Activated CD4-positive, alpha-beta T cell treated with anti-CD3 and anti-CD28 coated beads for 36 hours (primary cell): ENCODE data around the gene KRTAP10-2. TPM values are rescaled to one million over a fixed set of nuclear protein-coding genes. Genes with fewer than 3 reads are reported as not detected.
"Not testable (repeated sequence)": the region's sequence is repeated elsewhere in the genome, so short reads cannot be mapped to it uniquely, and the experiment has no call there.

Source experiments
- ATAC-seq: fragments of 200-7000 bp; cut with Tn5 transposase; one replicate; pipeline ENCODE4 v1.10.0; 2021; ENCODE audit warnings: mild to moderate bottlenecking, moderate library complexity
- CTCF ChIA-PET: fragments of 350-600 bp; sonication (Branson Sonifier 250); formaldehyde crosslinking; loops from one replicate; lab custom pipeline; 2021; ENCODE audit warnings: antibody characterized with exemption; lab: Charles Lee
- POLR2A ChIA-PET: fragments of 350-600 bp; sonication (Branson Sonifier 250); formaldehyde crosslinking; loops from one replicate; lab custom pipeline; 2021; ENCODE audit warnings: antibody characterized with exemption, inconsistent platforms; lab: Charles Lee
- DNase-seq: peaks from one replicate; pipeline ENCODE4 v3.0.0-alpha.2; 2020
- H3K27ac Mint-ChIP-seq: one replicate; pipeline ENCODE4 v1.8.0; 2021; ENCODE audit warnings: mixed read lengths
- H3K27me3 Mint-ChIP-seq: one replicate; pipeline ENCODE4 v1.8.0; 2021; ENCODE audit warnings: mixed read lengths
- H3K36me3 Mint-ChIP-seq: one replicate; pipeline ENCODE4 v1.8.0; 2021; ENCODE audit warnings: low read depth, mixed read lengths
- H3K4me1 Mint-ChIP-seq: one replicate; pipeline ENCODE4 v1.8.0; 2021; ENCODE audit warnings: mixed read lengths
- H3K4me3 Mint-ChIP-seq: one replicate; pipeline ENCODE4 v1.8.0; 2021; ENCODE audit warnings: mild to moderate bottlenecking, moderate library complexity, mixed read lengths
- H3K9me3 Mint-ChIP-seq: one replicate; pipeline ENCODE4 v1.8.0; 2021; ENCODE audit warnings: low read depth, mixed read lengths
- intact Hi-C, 2 experiments: fragments of 100-400 bp; cut with DNase I in 1 of 2; cut with micrococcal nuclease in 1 of 2; formaldehyde crosslinking; loops; one replicate each; pipeline versions ENCODE4 v1.14.2 to v1.15.1; 2022 to 2024; cut with DNase I, micrococcal nuclease
- total RNA-seq, 2 experiments: library from RNA; stranded (reverse); gene quantifications; one replicate each; pipeline ENCODE4 v1.2.3, GENCODE V29; 2021

Gene KRTAP10-2
- total RNA-seq = not detected

GRCh38 chr21:44551340-44551961 is at the start of gene KRTAP10-2:
KRTAP10-2 (minus strand) TSS chr21:44551505; CDS start chr21:44551458, 47 bp downstream.
- no peaks in the 10 kb centered on the region for H3K27me3 Mint-ChIP-seq
- intact Hi-C loops = no loop called here
- ChIA-PET POLR2A (interaction anchor here (1.0 kb wide), 1 partner anchor 214 kb away, joined by 3 read pairs; no protein-coding TSS in a partner anchor), CTCF (interaction anchor here (0.8 kb wide), 1 partner anchor 10 kb away, joined by 3 read pairs; no protein-coding TSS in a partner anchor)
- no peak for ATAC-seq
- DNase-seq = no peak
- H3K36me3 Mint-ChIP-seq = peaks cover 13% of the 10 kb centered on the region
- H3K9me3 Mint-ChIP-seq = peaks cover 22% of the 10 kb centered on the region
- H3K27ac Mint-ChIP-seq = no peak within 1 kb of the TSS
- H3K4me1 Mint-ChIP-seq = peaks cover 23% of the 10 kb centered on the region
- H3K4me3 Mint-ChIP-seq = no peak within 1 kb of the TSS

GRCh38 chr21:44601091-44601490 is 49.8 kb upstream of the KRTAP10-2 start:
- ATAC-seq, H3K4me1 Mint-ChIP-seq, H3K4me3 Mint-ChIP-seq, H3K36me3 Mint-ChIP-seq, intact Hi-C loops, H3K27me3 Mint-ChIP-seq, H3K27ac Mint-ChIP-seq, POLR2A ChIA-PET, DNase-seq, H3K9me3 Mint-ChIP-seq: not testable (repeated sequence)
- CTCF ChIA-PET = interaction anchor here (0.6 to 0.7 kb wide), 2 partner anchors 123 to 1814 kb away, joined by 3 to 4 read pairs; no protein-coding TSS in a partner anchor

- H3K4me3 Mint-ChIP-seq, DNase-seq, intact Hi-C loops, ATAC-seq, POLR2A ChIA-PET, H3K4me1 Mint-ChIP-seq, H3K27ac Mint-ChIP-seq, H3K36me3 Mint-ChIP-seq, CTCF ChIA-PET, H3K27me3 Mint-ChIP-seq, H3K9me3 Mint-ChIP-seq: not testable (repeated sequence)
Measured at GRCh38 chr21:44600118-44600978, 49.0 kb upstream of the KRTAP10-2 start, which contains the start of gene KRTAP10-7. KRTAP10-7 (plus strand) TSS chr21:44600597; CDS start chr21:44600622, 25 bp downstream.

GRCh38 chr21:44599264-44600029 is 48.1 kb upstream of the KRTAP10-2 start:
- ChIA-PET POLR2A (no interaction called here), CTCF (no interaction called here)
- Mint-ChIP-seq H3K27me3 (no peaks in the 10 kb centered on the region), H3K9me3 (peaks cover 4% of the 10 kb centered on the region), H3K27ac (no peak overlapping the region), H3K4me3 (no peak overlapping the region), H3K4me1 (no peaks in the 10 kb centered on the region), H3K36me3 (no peaks in the 10 kb centered on the region)
- ATAC-seq (no peak), DNase-seq (no peak)
- intact Hi-C loops = no loop called here

- CTCF ChIA-PET = no interaction called here
- no peaks in the 10 kb centered on the region for H3K36me3 Mint-ChIP-seq
- H3K4me1 Mint-ChIP-seq = no peaks in the 10 kb centered on the region
- intact Hi-C loops = no loop called here
- ATAC-seq = no peak
- no peaks in the 10 kb centered on the region for H3K27me3 Mint-ChIP-seq
- no peak overlapping the region for H3K4me3 Mint-ChIP-seq
- H3K27ac Mint-ChIP-seq = no peak overlapping the region
- no peak for DNase-seq
- H3K9me3 Mint-ChIP-seq = peaks cover 4% of the 10 kb centered on the region
- POLR2A ChIA-PET = no interaction called here
Measured at GRCh38 chr21:44598061-44598460, 46.8 kb upstream of the KRTAP10-2 start.

- Mint-ChIP-seq H3K9me3 (peaks cover 4% of the 10 kb centered on the region), H3K4me3 (no peak overlapping the region), H3K27me3 (no peaks in the 10 kb centered on the region), H3K27ac (no peak overlapping the region), H3K4me1 (no peaks in the 10 kb centered on the region), H3K36me3 (no peaks in the 10 kb centered on the region)
- ATAC-seq = no peak
- POLR2A ChIA-PET = no interaction called here
- CTCF ChIA-PET = interaction anchor here (0.6 to 1.9 kb wide), 2 partner anchors 197 to 241 kb away, joined by 3 to 4 read pairs; no protein-coding TSS in a partner anchor
- intact Hi-C loops = no loop called here
- DNase-seq = no peak
Measured at GRCh38 chr21:44596068-44596725, 44.9 kb upstream of the KRTAP10-2 start.

GRCh38 chr21:44595524-44595923 is 44.2 kb upstream of the KRTAP10-2 start:
- Mint-ChIP-seq H3K9me3 (peaks cover 4% of the 10 kb centered on the region), H3K27me3 (no peaks in the 10 kb centered on the region), H3K36me3 (no peaks in the 10 kb centered on the region), H3K27ac (no peak overlapping the region), H3K4me1 (no peaks in the 10 kb centered on the region), H3K4me3 (no peak overlapping the region)
- intact Hi-C loops = no loop called here
- CTCF ChIA-PET = interaction anchor here (0.6 to 1.9 kb wide), 2 partner anchors 198 to 240 kb away, joined by 3 to 4 read pairs; no protein-coding TSS in a partner anchor
- POLR2A ChIA-PET = no interaction called here
- no peak for DNase-seq
- no peak for ATAC-seq

GRCh38 chr21:44594406-44594916 is 43.2 kb upstream of the KRTAP10-2 start:
- intact Hi-C loops = no loop called here
- DNase-seq = no peak
- Mint-ChIP-seq H3K27ac (no peak overlapping the region), H3K4me3 (no peak overlapping the region), H3K4me1 (no peaks in the 10 kb centered on the region), H3K9me3 (peaks cover 4% of the 10 kb centered on the region), H3K27me3 (no peaks in the 10 kb centered on the region), H3K36me3 (no peaks in the 10 kb centered on the region)
- ChIA-PET CTCF (interaction anchor here (0.9 kb wide), 1 partner anchor 15 kb away, joined by 3 read pairs; no protein-coding TSS in a partner anchor), POLR2A (no interaction called here)
- no peak for ATAC-seq

- no peak for DNase-seq
- Mint-ChIP-seq H3K27ac (no peak overlapping the region), H3K4me1 (no peaks in the 10 kb centered on the region), H3K27me3 (peaks cover 2% of the 10 kb centered on the region), H3K9me3 (peaks cover 4% of the 10 kb centered on the region), H3K36me3 (no peaks in the 10 kb centered on the region), H3K4me3 (no peak overlapping the region)
- intact Hi-C loops = no loop called here
- ChIA-PET CTCF (no interaction called here), POLR2A (no interaction called here)
- no peak for ATAC-seq
Measured at GRCh38 chr21:44593598-44594405, 42.5 kb upstream of the KRTAP10-2 start.
